Stimulated activated CD8-positive, alpha-beta memory T cell treated with anti-CD3 and anti-CD28 coated beads, Interleukin-15, amount 100 ng/mL, for 4 hours (primary cell): ENCODE results near the gene CXCR5.

Source experiments
- DNase-seq, 2 donors: peaks; one replicate each; pipeline ENCODE4 v3.0.0-alpha.2; 2020; ENCODE audit warnings: low read depth in 2 of 2

The CXCR5 gene

GRCh38 chr11:118898400-118899295 is 15.0 kb downstream of the CXCR5 start:
- DNase-seq = no peak

- no peak for DNase-seq
Measured at GRCh38 chr11:118899296-118899688, 15.6 kb downstream of the CXCR5 start.

GRCh38 chr11:118899706-118900360 is 16.1 kb downstream of the CXCR5 start:
- DNase-seq = no peak

GRCh38 chr11:118900535-118901384 is 17.1 kb downstream of the CXCR5 start:
- DNase-seq = no peak

- no peak for DNase-seq
Measured at GRCh38 chr11:118901494-118902335, 18.0 kb downstream of the CXCR5 start.

- no peak for DNase-seq
Measured at GRCh38 chr11:118902336-118903203, 18.9 kb downstream of the CXCR5 start.

DNA sequence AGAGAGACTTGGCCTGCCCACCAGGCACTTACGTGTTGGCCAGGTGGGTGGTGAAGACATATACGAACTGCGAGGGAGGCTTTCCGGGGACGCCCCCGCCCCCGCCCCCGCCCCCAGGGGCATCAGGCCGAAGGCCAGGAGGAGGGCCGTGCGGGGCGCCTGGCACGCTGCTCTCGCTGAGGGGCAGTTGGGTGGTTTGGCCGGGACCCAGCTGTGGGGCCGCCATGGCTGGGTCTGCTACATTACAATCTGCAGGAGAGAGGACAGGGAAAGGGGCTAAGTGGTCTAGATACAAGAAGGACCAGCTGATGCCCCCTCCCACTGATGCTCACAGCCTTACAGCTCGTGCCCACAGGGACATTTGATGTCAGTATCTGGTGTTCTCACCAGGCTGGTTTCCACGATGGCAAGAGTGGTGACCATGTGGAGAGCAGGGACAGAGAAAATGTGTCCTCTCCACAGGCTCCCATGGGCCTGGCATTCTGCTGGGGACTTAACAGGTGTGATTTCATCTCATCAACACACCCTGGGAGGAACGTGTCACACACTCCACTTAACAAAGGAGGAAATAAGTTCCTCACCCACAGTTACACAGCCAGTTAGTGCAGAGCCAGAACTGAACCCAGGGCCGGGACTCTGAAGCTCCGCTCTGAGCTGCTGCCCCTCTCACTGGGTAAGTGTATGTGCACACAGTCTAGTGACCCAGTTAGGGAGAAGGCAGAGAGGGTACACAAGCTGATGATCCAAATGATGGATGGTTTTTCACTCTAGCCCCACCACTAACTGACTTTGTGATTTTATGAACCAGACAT is 19.7 kb downstream of the CXCR5 start:
- no peak for DNase-seq

GRCh38 chr11:118907051-118908042 is 23.7 kb downstream of the CXCR5 start:
- DNase-seq = peak; percentile 56 to 69

DNA sequence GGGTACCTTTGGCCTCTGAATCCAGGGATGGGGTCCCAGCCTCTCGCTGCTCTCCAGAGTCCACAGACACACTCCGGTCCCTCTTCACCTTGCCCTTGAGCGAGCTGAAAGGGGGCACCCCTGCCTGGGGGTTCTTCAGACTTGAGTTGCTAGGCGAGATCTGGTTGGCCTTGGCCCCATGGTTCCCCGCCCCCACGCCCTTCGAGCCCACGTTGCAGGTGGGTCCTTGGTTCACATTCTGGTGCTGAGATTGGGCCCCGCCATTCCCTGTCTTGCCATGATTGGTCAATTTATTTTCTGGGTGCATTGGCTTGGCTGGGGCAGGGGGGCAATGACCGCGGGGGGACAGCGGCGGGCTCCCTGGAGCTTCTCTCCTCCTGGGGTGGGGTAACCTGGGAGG is 24.6 kb downstream of the CXCR5 start:
- no peak for DNase-seq

DNA sequence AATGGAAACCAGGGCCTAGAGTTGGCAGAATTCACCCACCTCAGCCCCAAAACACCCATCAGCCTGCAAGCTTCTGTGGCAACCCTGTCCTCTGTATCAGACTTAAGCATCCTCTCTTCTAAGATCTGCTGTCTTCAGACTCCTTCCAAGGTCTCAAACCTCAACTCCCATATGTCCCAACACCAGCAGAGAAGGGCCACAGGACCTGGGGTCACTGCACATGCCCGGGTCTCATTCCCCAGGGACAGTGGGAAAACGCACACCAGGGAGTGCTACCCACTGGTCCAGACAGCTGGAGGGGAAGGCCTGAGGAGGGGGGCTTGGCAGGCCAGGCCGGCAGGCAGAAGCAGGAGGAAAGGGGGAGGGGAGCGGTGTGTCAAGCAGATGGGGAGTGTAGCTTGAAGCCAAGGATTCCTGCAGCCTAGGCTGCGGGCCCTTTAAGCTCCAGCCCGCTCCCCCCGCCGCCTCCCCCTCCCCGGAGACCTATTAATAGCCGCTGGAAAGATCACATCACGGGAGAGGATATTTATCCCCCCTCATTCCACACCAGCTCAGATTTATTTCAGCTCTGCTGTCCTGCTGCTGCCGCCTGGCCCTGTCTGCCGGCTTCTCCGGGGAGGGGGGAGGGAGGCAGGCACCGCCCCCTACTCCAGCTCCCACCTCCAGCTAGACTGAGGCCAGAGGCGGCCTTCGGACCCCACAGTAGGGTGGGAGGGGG is 25.4 kb downstream of the CXCR5 start:
- no peak for DNase-seq

GRCh38 chr11:118909619-118910308 is 26.1 kb downstream of the CXCR5 start:
- no peak for DNase-seq

DNA sequence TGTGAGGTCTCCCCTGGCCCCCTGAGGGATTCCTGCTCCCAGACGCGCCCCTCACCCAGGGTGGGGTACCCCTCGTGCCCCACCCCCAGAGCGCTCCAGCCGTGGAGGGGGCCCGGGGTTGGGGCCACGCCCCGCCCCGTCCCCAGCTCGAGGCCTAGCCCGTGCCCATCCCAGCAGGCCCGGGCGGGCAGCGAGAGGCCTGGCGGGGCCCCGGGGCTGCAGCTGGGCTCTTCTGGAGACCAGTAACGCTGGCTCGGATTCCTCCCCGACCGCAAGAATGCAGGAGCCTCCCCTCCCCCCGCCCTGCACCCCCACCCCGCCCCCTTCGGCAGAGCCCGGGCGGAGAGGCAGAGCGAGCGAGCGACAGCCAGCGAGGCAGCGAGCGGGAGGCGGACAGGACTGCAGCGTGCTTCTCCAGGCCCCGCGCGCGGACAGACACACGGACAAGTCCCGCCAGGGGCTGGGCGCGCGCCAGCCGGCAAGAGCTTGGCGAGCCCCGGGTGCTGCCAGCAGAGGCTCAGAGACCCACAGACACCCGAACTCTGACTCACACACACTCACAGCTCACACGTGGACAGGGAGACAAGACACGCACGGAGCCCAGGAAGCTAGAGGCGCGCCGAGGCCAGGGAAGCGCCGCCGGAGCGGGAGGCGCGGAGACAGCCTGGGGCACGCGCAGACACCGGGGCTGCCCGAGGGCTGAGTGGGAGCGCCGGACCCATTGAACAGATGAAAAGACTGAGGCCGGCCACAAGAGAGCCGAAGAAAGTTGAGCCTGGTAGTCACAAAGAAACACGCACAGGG is 26.8 kb downstream of the CXCR5 start:
- DNase-seq = no peak

DNA sequence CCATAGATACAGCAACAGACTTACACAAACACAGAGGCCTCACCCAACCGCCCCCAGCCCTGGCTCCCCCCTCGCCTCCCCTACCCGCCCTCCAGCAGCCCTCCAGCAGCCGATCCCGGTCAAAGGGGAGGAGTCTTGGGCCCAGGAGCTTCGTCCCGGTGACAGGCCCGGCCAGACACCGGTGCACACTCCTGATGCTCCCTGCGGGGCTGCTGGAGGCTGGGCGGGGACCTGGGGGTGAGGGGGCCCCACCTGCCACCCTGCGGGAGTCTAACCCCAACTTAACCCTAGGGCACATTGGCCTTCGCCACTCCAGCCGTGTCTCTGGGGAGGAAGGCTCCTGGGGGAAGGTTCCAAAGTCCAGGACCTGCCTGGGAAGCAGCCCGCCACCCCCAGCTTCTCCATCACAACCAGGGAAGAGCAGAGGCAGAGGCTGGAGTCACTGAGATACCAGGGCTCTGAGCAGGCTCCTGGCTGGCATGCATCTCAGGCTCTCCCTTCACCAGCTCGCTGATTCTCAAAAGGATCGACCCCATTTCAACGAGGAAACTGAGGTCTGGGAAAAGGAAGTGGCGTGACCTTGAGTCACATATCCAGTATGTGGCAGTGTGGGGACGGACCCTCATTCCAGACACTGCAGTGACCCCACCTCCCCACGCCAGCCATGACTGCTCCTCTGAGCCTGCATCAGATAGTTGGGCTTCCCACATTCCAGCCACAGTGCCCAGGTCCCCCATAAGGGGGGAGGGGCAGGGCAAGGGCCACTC is 27.6 kb downstream of the CXCR5 start:
- DNase-seq = no peak

DNA sequence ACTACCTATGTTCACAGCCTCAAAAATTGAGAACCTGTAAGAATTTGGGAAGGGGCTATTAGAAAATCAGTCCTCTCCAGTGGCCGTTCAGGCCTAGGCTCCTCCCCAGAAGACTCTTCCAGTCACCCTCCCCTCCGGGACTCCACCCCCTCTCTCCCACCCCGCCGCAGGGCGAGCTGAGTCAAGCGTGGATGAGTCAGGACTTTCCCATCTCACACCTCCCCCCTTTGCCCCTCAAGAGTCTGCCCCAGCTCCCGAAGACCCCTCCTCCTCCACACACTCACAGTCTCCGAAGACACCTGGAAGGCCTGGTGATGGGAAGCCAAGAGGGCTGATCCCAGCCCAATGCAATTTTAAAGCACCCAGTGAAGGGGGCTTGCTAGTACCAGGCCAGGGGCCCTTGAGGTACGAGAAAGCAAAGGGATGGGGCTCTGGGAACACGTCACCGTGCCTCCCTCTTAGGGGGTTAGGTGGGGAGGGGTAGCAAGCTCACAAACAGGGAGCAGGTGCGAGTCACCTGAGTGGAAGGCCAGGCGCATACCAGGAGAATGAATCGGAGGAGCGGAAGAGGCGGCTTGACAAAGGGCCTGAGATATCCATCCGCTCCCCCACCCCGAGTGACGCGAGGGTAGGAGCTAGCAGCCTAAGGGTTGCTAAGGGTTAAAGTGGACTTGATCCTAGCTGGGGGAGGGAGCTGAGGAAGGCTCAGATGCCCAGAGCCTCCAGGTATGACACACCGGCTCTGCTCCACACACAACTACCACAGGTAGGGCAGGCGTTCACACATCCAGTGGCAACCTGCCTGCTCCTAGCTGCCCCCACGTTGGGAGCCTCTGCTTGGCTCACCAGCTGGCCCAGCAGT is 28.4 kb downstream of the CXCR5 start:
- peak; percentile 74 to 79 for DNase-seq
